Hepatocyte (in vitro differentiated cells): ENCODE measurements around the gene HACD2. TPM values are rescaled to one million over a fixed set of nuclear protein-coding genes. Genes with fewer than 3 reads are reported as not detected.

Experiments used
- DNase-seq: peaks from one replicate; pipeline ENCODE4 v3.0.0-alpha.2; 2016; ENCODE audit warnings: low spot score
- H2AFZ ChIP-seq: fragments of 200-600 bp; sonication (generic); 2 replicates; pipeline ENCODE4 v1.6.0; 2016; ENCODE audit warnings: antibody characterized with exemption, mild to moderate bottlenecking
- H3K27ac ChIP-seq: fragments of 200-600 bp; sonication (generic); 2 replicates; pipeline ENCODE4 v1.5.1; 2016; ENCODE audit warnings: mild to moderate bottlenecking
- H3K27me3 ChIP-seq: fragments of 200-600 bp; sonication (generic); 2 replicates; pipeline ENCODE4 v1.6.1; 2016
- H3K36me3 ChIP-seq: fragments of 200-600 bp; sonication (generic); replicated peaks from 2 replicates; pipeline ENCODE4 v1.5.1; 2016; ENCODE audit warnings: low read depth; ENCODE audit not compliant: insufficient read depth
- H3K4me1 ChIP-seq: fragments of 200-600 bp; sonication (generic); 2 replicates; pipeline ENCODE4 v1.5.1; 2016; ENCODE audit warnings: mild to moderate bottlenecking, moderate library complexity; ENCODE audit not compliant: insufficient read depth
- H3K4me2 ChIP-seq: fragments of 200-600 bp; sonication (generic); 2 replicates; pipeline ENCODE4 v1.6.0; 2016
- H3K4me3 ChIP-seq: fragments of 200-600 bp; sonication (generic); 2 replicates; pipeline ENCODE4 v1.5.1; 2016; ENCODE audit warnings: mild to moderate bottlenecking
- H3K79me2 ChIP-seq: fragments of 200-600 bp; sonication (generic); 2 replicates; pipeline ENCODE4 v1.6.0; 2017; ENCODE audit warnings: mild to moderate bottlenecking
- H3K9me2 ChIP-seq: fragments of 200-600 bp; sonication (generic); replicated peaks from 2 replicates; pipeline ENCODE4 v1.6.0; 2017; ENCODE audit warnings: mild to moderate bottlenecking; ENCODE audit not compliant: insufficient read depth
- H3K9me3 ChIP-seq: fragments of 200-600 bp; sonication (generic); 2 replicates; pipeline ENCODE4 v1.5.1; 2016; ENCODE audit warnings: low read depth, mild to moderate bottlenecking
- H4K20me1 ChIP-seq: fragments of 200-600 bp; sonication (generic); 2 replicates; pipeline ENCODE4 v1.6.0; 2016; ENCODE audit warnings: mild to moderate bottlenecking; ENCODE audit not compliant: insufficient read depth, poor library complexity, severe bottlenecking
- CTCF ChIP-seq: fragments of 200-600 bp; sonication (generic); IDR thresholded peaks from 2 replicates; pipeline ENCODE4 v1.5.1; 2016; ENCODE audit warnings: antibody characterized with exemption, mild to moderate bottlenecking; ENCODE audit not compliant: poor library complexity
- EZH2 ChIP-seq: fragments of 200-600 bp; sonication (generic); IDR thresholded peaks from 2 replicates; pipeline ENCODE4 v1.6.1; 2016; ENCODE audit warnings: antibody characterized with exemption, mild to moderate bottlenecking, borderline replicate concordance
- EZH2phosphoT487 ChIP-seq: fragments of 200-600 bp; sonication (generic); IDR thresholded peaks from one replicate; pipeline ENCODE4 v1.6.1; 2018; ENCODE audit warnings: antibody characterized with exemption, mild to moderate bottlenecking, low read depth, moderate library complexity; ENCODE audit not compliant: unreplicated experiment, severe bottlenecking
- WGBS: methylation state at CpG from one replicate; pipeline ENCODE4 v1.1.6; 2016; ENCODE audit warnings: low lambda C conversion rate; ENCODE audit errors: missing lambda C conversion rate; 5-methylcytosine and 5-hydroxymethylcytosine counted together
- polyA plus RNA-seq: library from polyadenylated mRNA; unstranded; fragments of >200 nt; fragmentation: Nextera tagmentation; extraction: Ambion mirVana; gene quantifications from 2 replicates; pipeline ENCODE4 v1.2.1, GENCODE V29; 2016
- total RNA-seq: library from RNA; depleted of rRNA; stranded (reverse); fragments of >200 nt; gene quantifications from 2 replicates; pipeline ENCODE4 v1.2.3, GENCODE V29; 2014

The HACD2 gene
- total and polyA plus RNA-seq, 2 experiments from 2014 or later: 31.8 to 64.3 TPM

GRCh38 chr3:123481071-123481470 lies 103.8 kb downstream of the HACD2 start:
- H3K9me2 ChIP-seq: no peaks in the 10 kb centered on the region
- 96% methylated on average over 7 of the region's 7 CpGs for WGBS
- no peak overlapping the region for H3K4me3 ChIP-seq
- no peak overlapping the region for H3K27ac ChIP-seq
- no peak overlapping the region for H3K4me2 ChIP-seq
- TF ChIP-seq EZH2phosphoT487: no peak
- no peak for TF ChIP-seq CTCF
- no peak for TF ChIP-seq EZH2
- no peaks in the 10 kb centered on the region for H3K9me3 ChIP-seq
- H3K4me1 ChIP-seq: no peaks in the 10 kb centered on the region
- no peaks in the 10 kb centered on the region for H3K27me3 ChIP-seq
- H3K79me2 ChIP-seq: no peaks in the 10 kb centered on the region
- H2AFZ ChIP-seq: no peak overlapping the region
- no peak for DNase-seq
- H4K20me1 ChIP-seq: no peaks in the 10 kb centered on the region
- H3K36me3 ChIP-seq: no peaks in the 10 kb centered on the region

GRCh38 chr3:123480428-123480827 lies 104.4 kb downstream of the HACD2 start:
- Histone ChIP-seq H3K79me2 (no peaks in the 10 kb centered on the region), H3K4me3 (no peak overlapping the region), H3K9me2 (no peaks in the 10 kb centered on the region), H3K4me1 (no peaks in the 10 kb centered on the region), H3K27me3 (peaks cover 4% of the 10 kb centered on the region), H3K27ac (no peak overlapping the region), H3K9me3 (no peaks in the 10 kb centered on the region), H4K20me1 (no peaks in the 10 kb centered on the region), H3K4me2 (no peak overlapping the region), H3K36me3 (no peaks in the 10 kb centered on the region), H2AFZ (no peak overlapping the region)
- no peak for DNase-seq
- TF ChIP-seq EZH2phosphoT487 (no peak), EZH2 (no peak), CTCF (no peak)
- 91% methylated on average over 4 of the region's 4 CpGs for WGBS

GRCh38 chr3:123479891-123480290 lies 105.0 kb downstream of the HACD2 start:
- Histone ChIP-seq H4K20me1 (no peaks in the 10 kb centered on the region), H3K4me2 (no peak overlapping the region), H3K36me3 (no peaks in the 10 kb centered on the region), H3K4me3 (no peak overlapping the region), H2AFZ (no peak overlapping the region), H3K4me1 (no peaks in the 10 kb centered on the region), H3K9me3 (no peaks in the 10 kb centered on the region), H3K27me3 (peaks cover 8% of the 10 kb centered on the region), H3K79me2 (no peaks in the 10 kb centered on the region), H3K27ac (no peak overlapping the region), H3K9me2 (no peaks in the 10 kb centered on the region)
- TF ChIP-seq EZH2phosphoT487: no peak
- no peak for TF ChIP-seq CTCF
- TF ChIP-seq EZH2: no peak
- 94% methylated on average over 10 of the region's 10 CpGs for WGBS
- DNase-seq: no peak

- H3K4me1 ChIP-seq: no peaks in the 10 kb centered on the region
- H3K9me2 ChIP-seq: no peaks in the 10 kb centered on the region
- no peaks in the 10 kb centered on the region for H3K36me3 ChIP-seq
- 38% methylated on average over 2 of the region's 2 CpGs for WGBS
- H3K4me3 ChIP-seq: no peak overlapping the region
- no peak overlapping the region for H3K27ac ChIP-seq
- no peak overlapping the region for H2AFZ ChIP-seq
- H3K9me3 ChIP-seq: no peaks in the 10 kb centered on the region
- DNase-seq: no peak
- H4K20me1 ChIP-seq: no peaks in the 10 kb centered on the region
- no peaks in the 10 kb centered on the region for H3K79me2 ChIP-seq
- TF ChIP-seq EZH2: no peak
- no peak for TF ChIP-seq EZH2phosphoT487
- TF ChIP-seq CTCF: no peak
- H3K27me3 ChIP-seq: peaks cover 13% of the 10 kb centered on the region
- no peak overlapping the region for H3K4me2 ChIP-seq
Observed at GRCh38 chr3:123478314-123478713, 106.5 kb downstream of the HACD2 start.
